K562 (cell line): Measurements from ENCODE around the gene GJA9. TPM values are rescaled to one million over a fixed set of nuclear protein-coding genes. Genes with fewer than 3 reads are reported as not detected.
A peak's percentile ranks its signal among the peaks of the same experiment; 100 is the strongest.

Source experiments
- ATAC-seq: fragments of 200-7000 bp; cut with Tn5 transposase; 3 replicates; pipeline ENCODE4 v1.9.1; 2020; ENCODE audit warnings: moderate library complexity
- BruUV-seq: library from RNA; stranded (reverse); fragments of 400-500 nt; replicated peaks from 2 replicates; lab custom pipeline; 2021; lab: Mats Ljungman, UMichigan
- CTCF ChIA-PET: fragments of 300-600 bp; formaldehyde crosslinking; extraction: SDS; loops from one replicate; lab custom pipeline; 2021; ENCODE audit warnings: low intra/inter-chr PET ratio; lab: Yijun Ruan, JAX
- POLR2A ChIA-PET: fragments of 300-600, 350-650 bp; sonication (Branson Sonifier 250); formaldehyde crosslinking; extraction: SDS; loops from one replicate; lab custom pipeline; 2021; ENCODE audit warnings: antibody characterized with exemption, inconsistent platforms; lab: Yijun Ruan, JAX
- DNase-seq, 4 experiments: peaks; one replicate each; pipeline versions ENCODE4 v3.0.0 to v3.0.0-alpha.2; 2011 to 2018; ENCODE audit warnings: low spot score in 3 of 4, mixed read lengths in 3 of 4; ENCODE audit errors: extremely low read depth in 1 of 4
- FAIRE-seq: peaks from 2 replicates; lab custom pipeline; 2011; peaks lifted over from hg19 to GRCh38; lab: Jason Lieb, UNC
- H2AFZ ChIP-seq: 2 replicates; pipeline ENCODE4 v1.6.0; 2011; ENCODE audit warnings: low read depth, low read length, control low read depth, inconsistent platforms
- H3K27ac ChIP-seq: fragments of 200-600 bp; 3 replicates; pipeline ENCODE4 v1.8.0; 2011; ENCODE audit warnings: low read depth, mild to moderate bottlenecking, control low read depth, inconsistent platforms, low read length, moderate library complexity, mixed read lengths; ENCODE audit errors: extremely low read depth
- H3K27me3 ChIP-seq, 2 experiments: fragments of 300-600 bp in 1 of 2; 2 replicates in 1 of 2; 3 replicates in 1 of 2; pipeline versions ENCODE4 v1.6.0 to v1.8.0; 2011; ENCODE audit warnings: inconsistent platforms in 2 of 2, low read length in 2 of 2, mild to moderate bottlenecking in 1 of 2, mixed read lengths in 1 of 2, moderate library complexity in 1 of 2; ENCODE audit not compliant: control insufficient read depth in 2 of 2, insufficient read depth in 2 of 2
- H3K36me3 ChIP-seq: fragments of 300-600 bp; 3 replicates; pipeline ENCODE4 v1.8.0; 2011; ENCODE audit warnings: mild to moderate bottlenecking, low read length, inconsistent platforms; ENCODE audit not compliant: control insufficient read depth, insufficient read depth
- H3K4me1 ChIP-seq, 2 experiments: fragments of 200-600 bp in 1 of 2; replicated peaks in 1 of 2; 2 replicates in 1 of 2; 3 replicates in 1 of 2; pipeline versions ENCODE4 v1.5.1 to v1.8.0; 2011; ENCODE audit warnings: inconsistent platforms in 2 of 2, low read length in 2 of 2, mild to moderate bottlenecking in 1 of 2, mixed read lengths in 1 of 2, moderate library complexity in 1 of 2; ENCODE audit not compliant: control insufficient read depth in 2 of 2, insufficient read depth in 2 of 2
- H3K4me2 ChIP-seq: 2 replicates; pipeline ENCODE4 v1.6.1; 2011; ENCODE audit warnings: low read length, control low read depth, inconsistent platforms, mixed read lengths; ENCODE audit not compliant: insufficient read depth
- H3K4me3 ChIP-seq: fragments of 200-600 bp; sonication (generic), shearing (Covaris generic); 2 replicates; pipeline ENCODE4 v1.5.1; 2016; ENCODE audit warnings: control low read depth, inconsistent platforms
- H3K79me2 ChIP-seq: fragments of 200-600 bp; 3 replicates; pipeline ENCODE4 v1.8.0; 2011; ENCODE audit warnings: low read length, inconsistent platforms; ENCODE audit not compliant: control insufficient read depth, insufficient read depth
- H3K9ac ChIP-seq, 2 experiments: 2 replicates each; pipeline versions ENCODE4 v1.6.0 to v1.6.1; 2011; ENCODE audit warnings: low read depth in 2 of 2, low read length in 2 of 2, control low read depth in 1 of 2, inconsistent platforms in 1 of 2, mild to moderate bottlenecking in 1 of 2, mixed read lengths in 1 of 2; ENCODE audit not compliant: insufficient read depth in 1 of 2
- H3K9me1 ChIP-seq: one replicate; pipeline ENCODE4 v1.6.0; 2011; ENCODE audit warnings: inconsistent platforms, mild to moderate bottlenecking, low read length, moderate library complexity; ENCODE audit not compliant: control insufficient read depth, insufficient read depth
- H3K9me3 ChIP-seq: replicated peaks from 2 replicates; pipeline ENCODE4 v1.5.1; 2011; ENCODE audit warnings: low read depth, low read length, inconsistent platforms; ENCODE audit not compliant: control insufficient read depth, insufficient read depth
- H4K20me1 ChIP-seq: replicated peaks from 2 replicates; pipeline ENCODE4 v1.6.1; 2011; ENCODE audit warnings: low read length, inconsistent platforms, mixed read lengths; ENCODE audit not compliant: control insufficient read depth, insufficient read depth
- CTCF ChIP-seq, 3 experiments: IDR thresholded peaks in 2 of 3; conservative IDR thresholded peaks in 1 of 3; 2 replicates each; pipeline ENCODE4 v1.5.1; 2011 to 2012; ENCODE audit warnings: low read length in 3 of 3, mild to moderate bottlenecking in 3 of 3, control low read depth in 2 of 3, improper control_type of control experiment in 1 of 3, inconsistent platforms in 1 of 3, low read depth in 1 of 3, mixed read lengths in 1 of 3, moderate library complexity in 1 of 3; ENCODE audit not compliant: insufficient read depth in 2 of 3
- KDM2B ChIP-seq: fragments of 250-450 bp; sonication (Bioruptor Pico); IDR thresholded peaks from 2 replicates; pipeline ENCODE4 v1.8.0; 2021; ENCODE audit warnings: mild to moderate bottlenecking, moderate library complexity
- RAD21 ChIP-seq, 2 experiments: fragments of 250-450 bp in 1 of 2; fragments of 450-650 bp in 1 of 2; sonication (Bioruptor Pico) in 1 of 2; formaldehyde crosslinking in 1 of 2; IDR thresholded peaks in 1 of 2; conservative IDR thresholded peaks in 1 of 2; 2 replicates each; pipeline versions ENCODE4 v1.4.0 to v1.8.0; 2020 to 2022; ENCODE audit warnings: mild to moderate bottlenecking in 2 of 2, moderate library complexity in 1 of 2
- WGBS: fragments of 100-300 bp; shearing (Covaris generic); methylation state at CpG from one replicate; pipeline ENCODE4 v1.1.6; 2016; ENCODE audit warnings: low coverage, mixed read lengths; ENCODE audit not compliant: insufficient coverage; ENCODE audit errors: missing lambda C conversion rate; 5-methylcytosine and 5-hydroxymethylcytosine counted together
- in situ Hi-C: fragments of 300-500 bp; cut with MboI; formaldehyde crosslinking; loops from 4 replicates; pipeline ENCODE4 v1.15.0; 2018; ENCODE audit warnings: inconsistent platforms, mixed read lengths
- intact Hi-C: fragments of 100-400 bp; cut with micrococcal nuclease; formaldehyde crosslinking; loops from 2 replicates; pipeline ENCODE4 v1.14.2; 2022
- polyA plus RNA-seq, 8 experiments: library from polyadenylated mRNA; depleted of rRNA in 4 of 8; stranded (reverse) in 5 of 8; unstranded in 3 of 8; fragments of >200 nt; fragmentation: Nextera tagmentation in 2 of 8; fragmentation: Illumina TruSeq in 1 of 8; extraction: Ambion mirVana in 2 of 8; extraction: Trizol in 1 of 8; gene quantifications; 2 replicates each; pipeline versions ENCODE4 v1.2.1 to v1.2.3, GENCODE V29; 2011 to 2014; ENCODE audit warnings: inconsistent platforms in 1 of 8, missing spikeins in 1 of 8
- total RNA-seq, 7 experiments: library from RNA; depleted of rRNA in 6 of 7; stranded (reverse); fragments of >200 nt in 6 of 7; fragmentation: Illumina TruSeq in 2 of 7; extraction: Trizol in 2 of 7; gene quantifications; 2 replicates each; pipeline versions ENCODE4 v1.2.1 to v1.2.3, GENCODE V29; 2011 to 2021; ENCODE audit warnings: low replicate concordance in 1 of 7

GJA9 gene
- total and polyA plus RNA-seq, 9 of the 15 experiments (the other 6 are each of a cell fraction or from before 2014, with no cell fraction given), result not detected

- H3K9me1 ChIP-seq, result no peaks in the 10 kb centered on the region
- no peak overlapping the region for H3K4me3 ChIP-seq
- intact Hi-C loops (loop anchor here (5.0 kb wide), 1 partner anchor 246 kb away; no protein-coding TSS in a partner anchor), in situ Hi-C loops (no loop called here)
- H3K36me3 ChIP-seq, result peaks cover 53% of the 10 kb centered on the region
- no peaks in the 10 kb centered on the region for H3K27me3 ChIP-seq
- H3K4me2 ChIP-seq, result no peak overlapping the region
- H4K20me1 ChIP-seq, result no peaks in the 10 kb centered on the region
- peak; percentile 60; the same call in 1 of the 3 replicates for ATAC-seq
- H3K4me1 ChIP-seq, result no peaks in the 10 kb centered on the region
- TF ChIP-seq KDM2B (CRISPR knock-in tag) (no peak), CTCF (IDR thresholded peaks at IDR 0.05 in 2 of 3, conservative IDR thresholded peaks at IDR 0.05 in 1 of 3; ENCODE audit: insufficient read depth in 2 of 3, low read depth in 1 of 3, low read length in 3 of 3) (peak; percentile 10 to 30 (median 27); a peak in 4 of 6 replicates), RAD21 (CRISPR knock-in tag; conservative IDR thresholded peaks at IDR 0.05 in 1 of 2, IDR thresholded peaks at IDR 0.05 in 1 of 2) (peak in 1 of 2 experiments; percentile 28; a peak in 1 of 4 replicates)
- H2AFZ ChIP-seq, result no peak overlapping the region
- WGBS, result 82% methylated on average over 3 of the region's 3 CpGs
- CTCF ChIA-PET, result no interaction called here
- H3K9me3 ChIP-seq, result no peaks in the 10 kb centered on the region
- FAIRE-seq, result no peak
- H3K27ac ChIP-seq, result no peak overlapping the region
- no peak for DNase-seq
- POLR2A ChIA-PET, result interaction anchor here (0.5 to 4.2 kb wide), 4 partner anchors 12 to 970 kb away, joined by 3 to 22 read pairs (median 3); partner anchors contain the start of gene RRAGC
- H3K79me2 ChIP-seq, result no peaks in the 10 kb centered on the region
- BruUV-seq, result no TSS peak
- no peak overlapping the region for H3K9ac ChIP-seq
Observed at GRCh38 chr1:38846210-38846609, 35.2 kb downstream of the GJA9 start.
